ENCODE measurements around the gene APBB2.

Gene APBB2

DNA sequence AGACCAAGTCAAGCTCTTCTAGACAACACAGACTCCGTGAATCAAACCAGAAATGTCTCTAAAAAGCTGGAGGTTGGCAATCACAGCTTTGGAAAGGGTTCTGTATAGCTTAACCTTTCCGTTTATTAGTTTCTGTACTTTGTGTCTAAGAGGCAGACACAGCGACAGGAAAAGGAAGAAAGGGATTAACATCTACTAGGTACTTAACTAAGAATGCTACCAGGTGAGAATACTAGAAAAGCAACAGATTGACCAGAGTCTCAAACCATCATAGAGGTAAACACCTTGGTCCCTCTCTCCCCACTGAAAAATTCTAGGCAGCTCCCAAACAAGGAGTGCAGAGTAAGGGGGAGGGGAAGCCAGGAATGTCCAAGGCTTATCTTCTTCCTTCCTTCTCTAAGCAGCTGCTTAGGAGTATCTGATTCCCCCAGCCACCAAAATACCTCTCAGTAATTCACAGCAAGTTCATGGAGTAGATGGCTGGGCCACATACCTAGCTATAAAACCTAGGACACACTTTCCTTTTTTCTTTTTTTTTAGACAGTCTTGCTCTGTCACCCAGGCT is 80.8 kb downstream of the APBB2 start:
- no peak for DNase-seq

DNA sequence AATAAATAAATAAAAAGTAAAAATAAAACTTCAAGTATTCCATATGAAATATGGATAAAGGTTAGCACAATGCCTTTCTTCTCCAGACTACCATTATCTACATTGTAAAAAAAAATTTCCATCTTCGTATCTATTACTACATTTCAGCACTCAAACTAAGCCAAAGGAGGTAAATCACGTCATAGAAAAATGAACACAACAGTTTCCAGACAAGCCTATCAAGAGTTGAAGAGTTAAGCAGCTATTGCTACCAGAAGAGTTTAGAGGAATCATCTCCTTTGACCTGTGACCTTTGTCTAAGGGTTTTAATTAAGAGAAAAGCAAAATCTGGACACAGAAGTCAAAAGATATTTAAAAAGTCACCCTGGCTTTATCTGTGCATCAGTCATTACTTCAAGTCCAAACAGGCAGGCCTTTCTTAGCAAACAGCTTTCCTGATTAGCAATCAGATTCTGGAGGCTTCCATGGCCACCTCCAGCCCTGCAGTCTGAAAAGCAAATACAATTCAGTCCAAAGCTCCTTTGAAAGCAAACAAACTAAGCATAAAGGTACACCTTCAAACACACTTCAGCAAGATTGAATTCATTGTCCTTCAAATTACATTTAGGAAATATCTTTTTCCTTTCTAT is 82.2 kb downstream of the APBB2 start:
- DNase-seq: no peak

DNA sequence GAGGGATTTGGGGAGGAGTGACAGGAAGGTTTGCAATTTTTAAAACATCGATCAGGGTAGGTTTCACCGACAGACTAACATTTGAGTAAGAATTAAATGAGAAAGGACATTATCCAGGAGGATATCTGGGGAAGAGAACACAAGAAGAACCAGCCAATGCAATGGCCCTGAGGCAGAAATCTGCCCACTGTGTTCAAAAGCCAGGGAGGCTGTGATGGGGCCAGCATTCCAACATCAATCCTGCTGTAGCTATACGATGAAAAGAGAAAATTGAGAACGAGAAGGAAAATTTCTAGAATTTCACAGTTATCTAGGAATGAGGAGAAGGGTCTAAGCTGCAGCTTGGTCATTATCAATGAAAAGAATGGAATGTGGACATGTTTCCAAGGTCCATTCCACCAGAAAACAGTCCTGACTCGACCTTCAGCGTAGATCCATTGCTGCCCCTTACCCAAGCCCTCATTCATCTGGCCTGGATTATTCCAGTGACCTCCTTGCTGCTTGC is 84.4 kb downstream of the APBB2 start:
- no peak for DNase-seq

DNA sequence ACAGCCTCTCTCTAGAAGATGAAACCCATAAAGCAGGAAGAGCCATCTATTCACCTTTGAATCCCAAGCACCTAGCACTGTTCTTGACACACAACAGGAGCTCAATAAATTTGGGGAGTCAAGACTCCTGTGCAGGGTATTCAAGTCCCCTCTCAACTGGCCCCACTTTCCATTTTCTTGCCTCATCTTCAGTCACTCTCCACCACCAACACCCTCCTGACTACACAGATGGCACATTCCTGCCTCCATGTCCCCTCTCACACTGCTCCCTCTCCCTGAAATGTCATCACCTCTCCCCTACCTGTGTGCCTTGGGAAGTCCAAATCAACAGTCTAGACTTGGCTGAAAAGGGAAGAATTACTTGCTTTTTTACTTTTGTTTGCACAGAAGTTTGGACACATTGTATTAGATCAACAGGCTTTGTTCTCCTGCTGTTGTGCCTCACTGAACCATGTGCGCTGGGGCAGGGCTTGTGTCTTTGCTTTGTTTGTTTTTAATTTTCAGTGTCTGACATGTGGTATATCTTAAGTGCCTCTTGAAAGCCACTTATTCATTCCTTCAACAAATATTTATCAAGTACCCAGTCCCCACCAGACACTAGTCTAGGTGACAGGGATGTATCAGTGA is 85.1 kb downstream of the APBB2 start:
- DNase-seq: no peak

DNA sequence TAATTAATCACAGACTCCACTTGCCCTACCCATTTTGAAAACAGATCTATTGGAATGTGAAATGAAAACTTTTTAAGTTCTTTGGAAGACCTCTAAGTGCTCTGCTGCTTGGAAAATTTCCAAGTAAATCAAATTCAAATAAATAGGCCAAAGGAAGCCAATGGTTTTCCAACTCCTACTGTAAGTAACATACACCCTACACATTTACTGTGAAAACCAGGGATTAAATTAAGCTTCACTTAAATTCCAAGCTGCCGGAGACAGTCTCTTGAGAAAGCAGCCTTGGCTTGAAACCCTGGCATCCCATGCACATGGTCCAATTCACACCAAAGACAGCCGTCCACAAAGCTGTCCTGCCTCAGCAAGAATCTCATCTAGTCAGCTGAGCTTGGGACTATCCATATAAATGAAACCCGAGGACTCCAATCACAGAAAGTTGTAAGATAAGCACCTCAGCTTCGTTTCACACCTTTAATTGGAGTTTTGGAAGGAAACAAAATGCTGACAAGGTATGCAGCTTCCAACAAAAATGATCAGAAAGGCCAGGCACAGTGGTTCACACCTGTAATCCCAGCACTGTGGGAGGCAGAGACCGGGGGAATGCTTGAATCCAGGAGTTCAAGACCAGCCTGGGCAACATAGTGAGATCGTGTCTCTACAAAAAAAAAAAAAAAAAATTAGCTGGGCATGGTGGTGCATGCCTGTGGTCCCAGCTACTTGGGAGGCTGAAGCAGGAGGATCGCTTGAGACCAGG is 88.6 kb downstream of the APBB2 start:
- DNase-seq: no peak

DNA sequence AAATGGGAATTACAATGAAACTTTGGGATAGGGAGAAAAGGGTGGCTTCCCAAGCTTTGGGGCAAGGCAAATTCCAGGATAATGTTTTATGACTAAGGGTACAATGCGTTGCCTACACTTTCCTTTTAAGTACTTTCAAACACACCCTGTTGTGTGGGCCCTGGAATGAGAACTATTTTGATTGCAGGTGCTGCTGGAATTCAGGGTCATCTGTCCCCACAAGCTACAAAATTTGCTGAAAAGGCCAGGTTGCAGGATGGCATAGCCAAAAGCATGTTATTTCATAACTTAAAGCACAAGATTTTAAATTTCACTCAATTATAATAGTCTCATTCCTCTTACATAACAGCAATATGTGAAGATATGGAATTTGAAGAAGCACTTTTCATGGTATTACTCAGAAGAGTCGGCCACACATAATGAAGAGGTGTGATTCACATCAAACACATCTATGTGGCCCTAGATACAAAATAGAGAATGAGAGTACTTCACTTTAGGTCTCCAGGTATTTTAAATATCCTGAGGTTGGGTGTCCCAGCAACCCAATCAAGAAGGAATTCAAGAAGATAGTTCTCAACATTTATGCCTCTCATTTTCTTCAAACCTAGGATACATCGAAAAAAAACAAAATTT is 89.3 kb downstream of the APBB2 start:
- DNase-seq: no peak

DNA sequence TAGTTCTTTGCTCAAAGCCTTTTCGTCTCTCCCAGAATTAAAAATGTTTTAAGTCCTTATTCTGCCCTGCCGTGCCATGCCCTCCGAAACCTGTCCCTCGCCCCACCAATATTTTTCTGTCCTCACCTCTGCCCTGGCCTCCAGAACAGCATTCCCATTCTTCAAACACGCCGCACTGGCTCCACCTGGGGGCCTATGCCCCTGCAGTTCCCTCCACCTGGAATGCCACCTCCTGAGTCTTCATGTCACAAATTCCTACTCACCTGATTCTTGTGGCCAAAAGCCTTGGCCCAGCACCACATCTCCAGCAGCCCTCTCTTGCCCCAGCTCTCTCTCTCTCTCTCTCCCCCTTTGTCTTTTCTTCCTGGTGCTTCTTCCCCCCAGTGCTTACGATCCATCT is 91.6 kb downstream of the APBB2 start:
- no peak for DNase-seq

DNA sequence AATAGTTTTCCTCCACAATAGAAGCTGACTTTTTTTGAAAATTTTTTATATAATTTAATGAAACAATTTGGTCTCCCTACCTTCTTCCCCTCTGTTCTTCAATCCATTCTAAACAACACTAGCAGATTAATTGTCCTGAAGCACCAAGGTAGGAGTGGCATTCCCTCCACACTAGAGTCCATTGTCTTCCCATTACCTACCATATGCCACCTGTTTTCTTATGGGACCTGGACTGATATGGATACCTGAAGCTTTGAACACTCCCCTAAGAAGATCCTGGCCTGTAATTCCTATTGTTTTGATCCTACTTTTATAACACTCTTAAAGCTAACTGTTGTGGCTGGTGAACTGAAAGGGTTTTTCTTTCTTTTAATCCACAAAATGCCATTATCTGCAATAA is 92.0 kb downstream of the APBB2 start:
- DNase-seq: no peak

DNA sequence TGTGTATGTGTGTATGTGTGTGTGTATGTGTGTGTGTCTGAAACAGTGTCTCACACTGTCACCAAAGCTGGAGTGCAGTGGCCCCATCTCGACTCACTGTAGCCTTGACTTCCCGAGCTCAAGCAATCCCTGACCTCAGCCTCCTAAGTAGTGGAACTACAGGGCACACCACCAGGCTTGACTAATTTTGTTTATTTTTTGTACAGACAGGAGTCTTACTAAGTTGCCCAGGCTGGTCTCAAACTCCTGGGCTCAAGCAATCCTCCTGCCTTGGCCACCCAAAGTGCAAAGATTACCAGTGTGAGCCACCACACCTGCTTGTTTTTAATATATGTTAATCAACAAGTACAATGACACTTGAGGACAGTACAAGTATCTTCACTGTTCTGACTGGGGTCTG is 92.4 kb downstream of the APBB2 start:
- DNase-seq: no peak

DNA sequence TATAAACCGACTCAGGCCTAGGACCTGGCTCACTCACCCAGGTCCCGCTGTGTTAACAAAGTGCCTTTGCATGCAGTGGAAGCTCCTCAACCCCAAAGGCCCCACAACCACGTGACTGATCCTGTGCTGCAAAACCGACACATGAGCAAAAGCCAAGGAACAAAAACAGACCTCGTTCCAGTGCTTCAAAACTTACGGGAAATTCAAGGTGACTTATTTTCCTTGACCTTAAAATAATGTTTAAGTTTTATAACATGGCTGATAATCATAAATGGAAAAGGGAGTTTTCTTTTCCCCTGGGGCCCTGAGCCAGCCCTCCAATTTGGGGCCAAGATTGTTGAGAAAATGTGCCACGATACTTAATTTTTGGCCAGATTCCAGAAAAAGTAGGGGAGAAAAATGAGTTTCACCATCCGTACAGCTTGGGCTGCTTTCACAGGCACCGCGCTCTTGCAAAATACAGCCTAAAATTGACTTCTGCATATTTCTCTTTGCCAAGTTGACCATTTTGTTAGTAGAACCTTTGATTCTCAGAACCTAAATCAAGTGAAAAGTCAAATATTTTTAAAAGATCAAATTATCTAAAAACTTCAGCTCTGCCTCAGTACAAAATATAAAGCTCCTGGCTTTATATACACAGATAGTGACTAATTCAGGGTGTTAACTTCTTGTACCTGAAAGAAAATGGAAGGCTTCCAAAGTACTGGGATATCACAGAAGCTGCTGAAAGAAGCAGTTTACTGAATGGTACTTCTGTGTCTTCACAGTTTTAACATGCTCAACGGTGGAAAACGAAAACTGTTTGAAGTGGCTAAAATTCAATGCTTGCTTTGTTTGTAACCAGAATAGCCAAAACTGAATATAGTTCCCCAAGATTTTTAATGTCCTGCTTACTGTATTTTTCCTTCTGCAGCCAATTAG is 93.8 kb downstream of the APBB2 start:
- no peak for DNase-seq

DNA sequence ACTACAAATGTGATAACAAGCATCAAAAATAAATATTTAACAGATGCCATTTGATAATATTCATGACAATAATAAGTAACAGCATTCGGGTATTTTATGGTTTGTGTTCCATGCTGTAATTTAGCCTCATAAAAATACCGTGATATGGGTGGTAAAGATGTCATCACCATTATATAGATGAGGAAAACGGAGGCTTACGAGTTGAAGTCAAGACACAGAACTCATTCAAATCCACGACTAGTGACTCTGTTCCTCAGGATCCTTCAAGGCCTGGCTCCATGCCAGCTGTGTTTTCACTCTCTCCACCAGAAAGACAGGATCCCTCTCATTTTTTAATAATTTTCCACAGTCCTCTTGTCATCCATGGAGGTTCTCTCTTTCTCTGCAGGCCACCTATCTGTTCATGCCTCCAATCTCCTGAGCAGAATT is 94.5 kb downstream of the APBB2 start:
- DNase-seq: no peak

DNA sequence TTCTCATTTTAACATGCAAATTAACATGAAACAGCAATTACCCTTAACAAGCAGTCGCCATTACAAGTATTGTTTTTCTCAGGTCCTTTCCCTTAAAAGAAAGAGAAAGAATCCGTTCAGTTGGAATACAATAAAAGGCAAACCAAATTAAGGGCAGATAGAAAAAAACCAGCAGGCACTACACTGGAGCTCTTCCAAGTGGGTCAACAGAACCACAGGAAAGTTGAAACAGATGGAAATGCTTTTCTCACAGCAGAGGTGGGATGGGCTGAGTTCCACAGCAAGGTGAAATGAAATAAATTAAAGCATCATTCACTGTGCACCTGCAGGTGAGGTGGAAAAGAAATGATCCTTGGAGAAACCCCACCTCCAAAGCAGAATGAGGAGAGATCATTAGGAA is 102.6 kb downstream of the APBB2 start:
- DNase-seq: no peak

DNA sequence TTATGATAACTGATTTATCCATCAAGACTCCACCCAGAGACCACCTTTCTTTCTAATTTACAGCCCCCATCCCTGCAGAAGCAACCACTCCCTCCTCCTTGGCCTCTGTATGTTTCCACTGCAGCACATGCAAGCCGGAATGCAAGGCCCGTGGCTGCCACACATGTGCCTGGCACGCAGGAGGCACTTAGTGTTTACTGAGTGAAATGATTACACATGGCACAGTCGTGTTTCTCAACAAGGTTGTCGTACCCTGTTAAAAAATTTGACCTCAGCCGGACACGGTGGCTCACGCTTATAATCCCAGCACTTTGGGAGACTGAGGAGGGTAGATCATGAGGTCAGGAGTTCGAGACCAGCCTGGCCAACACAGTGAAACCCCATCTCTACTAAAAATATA is 104.3 kb downstream of the APBB2 start:
- DNase-seq: no peak

DNA sequence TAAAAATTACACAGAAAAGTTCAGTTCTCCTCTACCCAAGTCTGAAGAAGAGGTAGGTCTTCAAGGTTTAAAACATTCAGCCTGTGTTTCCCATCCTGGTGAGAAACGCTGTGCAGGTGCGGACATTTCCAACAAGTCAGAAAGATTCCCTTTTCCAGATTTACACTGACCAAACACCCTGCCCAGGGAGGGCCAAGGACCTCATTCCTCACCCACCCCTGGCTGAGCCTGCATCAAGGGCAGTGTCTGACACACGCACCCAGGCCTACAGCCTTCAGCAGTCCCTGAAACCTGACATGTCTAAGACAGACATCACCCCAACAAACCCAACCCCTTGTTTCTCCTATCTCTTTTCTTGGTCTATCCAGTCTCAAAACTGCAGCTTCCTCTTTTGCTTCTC is 105.9 kb downstream of the APBB2 start:
- DNase-seq: no peak

DNA sequence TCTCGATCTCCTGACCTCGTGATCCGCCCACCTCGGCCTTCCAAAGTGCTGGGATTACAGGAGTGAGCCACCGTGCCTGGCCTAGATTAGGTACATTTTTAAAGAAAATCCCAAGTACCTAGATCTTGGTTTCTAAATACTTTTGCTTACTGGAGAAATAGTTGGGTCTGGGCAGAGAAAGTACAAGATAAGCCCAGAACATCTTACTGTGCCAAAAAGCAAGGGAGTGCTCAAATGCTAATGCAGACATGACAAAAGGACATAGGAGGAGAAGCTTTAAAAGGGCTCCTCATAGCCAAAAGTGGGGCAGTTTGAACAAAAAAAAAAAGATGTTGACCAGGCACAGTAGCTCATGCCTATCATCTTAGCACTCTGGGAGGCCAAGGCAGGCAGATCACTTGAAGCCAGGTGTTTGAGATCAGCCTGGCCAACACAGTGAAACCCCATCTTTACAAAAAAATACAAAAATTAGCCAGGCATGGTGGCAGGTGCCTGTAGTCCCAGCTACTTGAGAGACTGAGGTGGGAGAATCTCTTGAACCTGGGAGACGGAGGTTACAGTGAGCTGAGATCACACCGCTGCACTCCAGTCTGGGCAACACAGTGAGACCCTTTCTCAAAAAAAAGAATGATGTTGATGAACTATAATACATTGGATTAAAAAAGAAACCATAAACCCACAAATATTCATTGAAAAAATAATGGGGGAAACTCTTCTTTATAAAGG is 107.5 kb downstream of the APBB2 start:
- no peak for DNase-seq

DNA sequence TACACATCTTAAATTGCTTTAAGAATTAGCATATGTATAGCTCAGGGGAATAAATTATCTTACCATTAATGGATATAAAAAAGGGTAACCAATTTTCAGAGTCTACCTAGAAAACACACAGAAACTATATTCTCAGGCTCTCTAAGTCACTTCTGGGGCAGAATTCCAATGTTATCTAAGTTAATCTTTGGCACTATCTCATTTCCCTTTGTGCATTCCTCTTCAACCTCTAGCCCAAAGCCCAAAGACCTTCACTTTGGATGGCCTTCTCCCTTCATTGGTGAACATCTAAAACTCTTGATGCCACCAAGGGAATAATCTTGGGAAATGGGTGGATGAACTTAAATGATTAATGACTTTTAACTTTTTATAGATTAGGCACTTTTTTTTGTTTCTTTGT is 108.3 kb downstream of the APBB2 start:
- DNase-seq: no peak

DNA sequence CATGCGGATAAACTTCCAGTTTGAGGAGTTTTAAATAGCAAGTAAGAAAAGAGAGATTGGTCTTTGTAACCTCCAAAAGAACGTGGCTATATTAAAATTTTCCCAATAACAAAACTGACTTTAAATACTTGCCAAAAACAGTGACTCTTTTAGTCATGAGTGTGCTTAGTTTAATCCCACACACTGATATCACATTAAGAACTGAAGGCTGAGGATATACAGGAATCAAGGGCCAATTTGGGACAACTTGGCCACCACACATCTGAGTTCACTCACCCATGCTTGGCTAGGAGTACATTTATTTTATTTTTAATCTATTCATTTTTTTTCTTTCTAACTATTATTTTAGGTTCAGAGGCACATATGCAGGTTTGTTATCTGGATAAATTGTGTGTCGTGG is 110.2 kb downstream of the APBB2 start:
- no peak for DNase-seq

DNA sequence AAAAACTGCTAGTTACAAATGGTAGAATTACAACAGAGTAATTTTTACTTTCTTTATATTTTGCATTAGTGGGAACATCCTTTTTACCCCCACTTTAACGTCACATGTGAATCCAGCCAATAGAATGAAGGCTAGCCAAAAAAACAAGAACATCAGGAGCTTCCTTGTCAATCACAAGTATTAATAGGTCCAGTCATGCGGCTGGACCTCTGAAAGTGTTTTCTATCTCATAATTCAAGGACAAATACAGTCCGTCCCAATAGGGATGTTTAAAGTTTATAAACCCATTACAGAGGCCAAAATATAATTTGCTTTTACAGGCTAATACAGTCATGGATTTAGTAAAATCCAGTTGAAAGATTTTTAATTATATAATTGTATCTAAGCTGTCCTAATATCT is 110.7 kb downstream of the APBB2 start:
- no peak for DNase-seq

DNA sequence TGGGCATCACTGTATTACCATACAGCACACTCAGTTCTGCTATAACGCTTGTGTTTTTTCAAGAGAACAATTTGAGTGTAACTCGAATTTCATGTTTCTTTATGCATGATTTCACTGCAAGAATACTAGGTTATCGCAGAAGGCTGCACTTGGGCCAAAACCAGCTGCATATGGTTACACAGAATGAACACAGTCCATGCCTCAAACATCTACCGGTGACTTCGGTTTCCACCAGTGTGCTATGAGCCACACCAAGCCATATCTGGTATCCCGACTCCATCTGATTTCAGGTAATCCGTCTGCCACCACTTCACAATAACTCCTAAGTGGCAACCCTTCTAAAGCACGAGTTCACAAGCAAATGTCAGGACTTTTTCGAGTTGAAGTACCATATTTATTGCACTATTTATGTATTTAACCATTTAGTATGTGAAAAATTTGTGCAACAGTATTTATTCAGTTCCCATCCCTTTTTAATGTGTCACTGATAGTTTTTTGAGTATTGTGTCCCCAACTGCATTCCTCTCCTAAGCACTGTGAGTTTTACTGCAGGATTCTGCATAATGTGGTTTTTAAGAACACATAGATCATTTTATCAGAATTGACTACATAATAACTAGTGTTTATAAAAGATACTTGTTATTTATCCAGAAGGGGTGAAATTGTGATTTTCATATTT is 111.8 kb downstream of the APBB2 start:
- no peak for DNase-seq

DNA sequence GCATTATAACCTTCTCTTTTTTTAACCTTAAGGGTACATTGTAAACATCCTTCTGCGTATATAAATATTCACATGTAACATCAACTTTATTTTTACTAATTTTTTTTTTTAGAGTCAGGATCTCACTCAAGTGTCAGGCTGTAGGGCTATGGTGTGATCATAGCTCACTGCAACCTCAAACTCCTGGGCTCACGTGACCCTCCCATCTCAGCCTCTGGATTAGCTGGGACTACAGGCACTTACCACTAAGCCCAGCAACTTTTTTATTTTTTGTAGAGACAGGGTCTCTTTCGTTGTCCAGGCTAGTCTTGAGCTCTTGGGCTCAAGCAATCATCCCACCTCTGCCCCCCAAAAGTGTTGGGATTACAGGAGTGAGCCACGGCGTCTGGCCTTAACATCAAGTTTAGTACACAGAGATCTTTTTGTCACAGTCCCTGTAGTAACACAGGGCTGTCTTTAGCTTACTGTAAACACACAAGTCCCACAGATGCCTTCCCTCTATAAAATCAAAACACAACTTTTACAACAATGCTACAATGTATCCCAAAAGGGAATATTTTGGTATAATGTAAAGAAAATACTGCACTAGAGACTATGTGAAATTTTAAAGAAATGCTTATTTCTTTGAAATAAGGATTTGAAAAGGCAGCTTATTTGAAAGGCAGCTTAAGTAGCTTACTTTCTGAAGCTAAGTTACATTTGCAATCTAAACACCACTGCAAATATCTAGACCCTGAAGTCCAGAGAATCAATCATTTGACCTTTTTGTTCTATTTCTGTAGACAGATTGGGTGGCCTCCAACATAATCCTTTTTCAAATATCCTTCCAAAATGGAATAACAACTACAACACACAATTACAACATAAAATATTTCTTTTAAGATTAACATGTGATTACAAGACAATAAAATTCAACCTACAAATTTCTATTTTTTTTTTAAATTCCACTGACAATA is 116.0 kb downstream of the APBB2 start:
- DNase-seq: no peak
